MG63 (cell line): ENCODE measurements around the gene CEACAM5. TPM values are rescaled to one million over a fixed set of nuclear protein-coding genes. Genes with fewer than 3 reads are reported as not detected.
"Not testable (repeated sequence)": the region's sequence is repeated elsewhere in the genome, so short reads cannot be mapped to it uniquely, and the experiment has no call there.

Source experiments
- DNase-seq: peaks from one replicate; pipeline ENCODE4 v3.0.0-alpha.2; 2020
- H3K27me3 ChIP-seq: fragments of 250-450 bp; sonication (Bioruptor Pico); 2 replicates; pipeline ENCODE4 v1.5.1; 2020; ENCODE audit warnings: mild to moderate bottlenecking, moderate library complexity
- H3K36me3 ChIP-seq: fragments of 250-450 bp; sonication (Bioruptor Pico); 2 replicates; pipeline ENCODE4 v1.5.1; 2020; ENCODE audit warnings: mild to moderate bottlenecking, moderate library complexity
- H3K4me3 ChIP-seq: fragments of 250-450 bp; sonication (Bioruptor Pico); 2 replicates; pipeline ENCODE4 v1.5.1; 2020; ENCODE audit warnings: mild to moderate bottlenecking, moderate library complexity
- H3K9me3 ChIP-seq: fragments of 250-450 bp; sonication (Bioruptor Pico); 2 replicates; pipeline ENCODE4 v1.5.1; 2020; ENCODE audit warnings: mild to moderate bottlenecking, moderate library complexity
- total RNA-seq: library from RNA; depleted of rRNA; stranded (reverse); fragments of >200 nt; shearing (Covaris generic); gene quantifications from 2 replicates; pipeline ENCODE4 v1.2.3, GENCODE V29; 2014; ENCODE audit warnings: low replicate concordance

CEACAM5 gene
- total RNA-seq, 1 experiment from 2014 or later, result not detected

DNA sequence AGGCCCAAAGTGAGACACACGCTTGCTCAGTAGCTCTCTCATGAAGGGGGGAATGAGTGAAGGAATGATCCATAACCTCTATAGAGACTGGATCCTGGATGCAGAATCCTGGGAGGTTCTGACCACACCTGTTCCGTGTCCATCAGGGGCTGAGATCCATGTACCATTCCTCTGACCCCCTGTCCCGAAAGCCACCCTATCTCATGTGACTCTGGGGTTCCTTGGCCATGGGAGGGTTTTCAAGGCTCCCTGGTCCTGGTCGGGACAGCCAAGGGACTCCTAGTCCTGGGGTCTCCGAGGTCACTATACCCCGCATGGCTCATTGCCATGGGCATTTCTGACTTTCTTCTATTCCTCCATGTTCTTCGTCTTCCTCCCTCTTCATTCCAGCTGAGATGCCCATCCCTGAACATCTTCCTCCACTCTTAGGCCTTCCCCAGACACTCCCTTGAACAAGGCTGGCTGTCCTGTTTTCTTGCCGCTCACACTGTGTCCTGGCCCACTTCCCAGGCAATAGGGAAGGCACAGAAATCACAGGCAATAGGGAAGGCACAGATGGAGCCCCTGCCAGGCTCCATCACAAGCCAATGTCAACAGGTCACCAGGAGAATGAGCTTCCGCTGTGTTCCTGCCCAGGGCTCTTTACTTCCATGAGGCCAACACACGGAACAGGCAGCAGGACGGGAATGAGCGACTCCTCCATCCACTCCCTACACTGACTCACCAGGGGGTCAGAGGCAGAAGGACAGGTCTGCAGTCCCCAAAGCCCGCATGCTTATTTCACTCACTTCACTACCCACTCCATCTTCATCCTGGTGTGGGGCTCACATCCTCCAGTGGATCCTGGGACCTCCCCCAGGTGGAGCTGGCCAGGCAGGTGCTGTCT, 3.2 kb downstream of the CEACAM5 start:
- Histone ChIP-seq H3K9me3 (no peaks in the 10 kb centered on the region), H3K36me3 (no peaks in the 10 kb centered on the region), H3K27me3 (peaks cover 40% of the 10 kb centered on the region), H3K4me3 (no peak overlapping the region)
- no peak for DNase-seq

DNA sequence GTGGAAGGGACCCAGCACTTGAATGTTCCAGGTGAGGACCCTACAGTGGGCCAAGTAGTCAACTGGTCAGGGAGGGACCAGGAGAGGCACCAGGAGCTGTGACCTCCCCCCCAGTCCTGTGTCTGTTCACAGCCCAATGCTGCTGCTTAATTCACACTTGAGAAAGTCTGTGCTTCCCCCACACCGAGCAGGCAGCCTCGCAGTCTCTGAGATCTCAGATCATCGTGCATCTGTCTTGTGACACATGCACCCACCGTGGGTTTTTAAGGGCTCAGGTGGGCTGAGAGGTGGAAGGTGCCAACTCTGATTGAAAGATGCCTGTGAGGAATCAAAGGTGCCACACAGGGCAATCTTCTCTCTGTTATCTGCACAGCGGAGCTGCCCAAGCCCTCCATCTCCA, 6.2 kb downstream of the CEACAM5 start:
- no peaks in the 10 kb centered on the region for H3K36me3 ChIP-seq
- no peak for DNase-seq

DNA sequence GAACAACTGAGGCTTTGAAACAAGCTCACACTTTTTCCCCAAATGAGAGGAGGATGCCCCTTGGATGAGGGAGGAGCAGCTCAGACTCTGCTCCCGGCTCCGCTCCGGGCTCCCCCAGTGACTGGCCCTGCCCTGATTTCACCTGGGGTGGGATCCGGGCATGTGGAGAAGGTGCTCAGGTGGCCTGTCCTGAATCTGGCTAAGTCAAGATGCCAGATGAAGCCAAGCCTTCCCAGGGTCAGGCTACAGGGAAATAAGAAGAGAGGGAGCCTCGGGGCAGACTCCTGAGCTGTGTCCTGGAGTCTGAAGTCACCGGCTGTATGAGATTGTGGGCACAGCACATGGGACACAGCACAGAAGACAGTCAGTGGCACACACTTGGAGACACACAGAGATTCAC, 10.3 kb downstream of the CEACAM5 start:
- Histone ChIP-seq H3K36me3 (no peaks in the 10 kb centered on the region), H3K9me3 (no peaks in the 10 kb centered on the region), H3K27me3 (peaks cover 44% of the 10 kb centered on the region), H3K4me3 (no peak overlapping the region)
- DNase-seq, result no peak

More for the DNA sequence above, 6.2 kb downstream of the CEACAM5 start:
- Histone ChIP-seq H3K4me3 (no peak overlapping the region), H3K27me3 (peaks cover 46% of the 10 kb centered on the region), H3K9me3 (no peaks in the 10 kb centered on the region)

DNA sequence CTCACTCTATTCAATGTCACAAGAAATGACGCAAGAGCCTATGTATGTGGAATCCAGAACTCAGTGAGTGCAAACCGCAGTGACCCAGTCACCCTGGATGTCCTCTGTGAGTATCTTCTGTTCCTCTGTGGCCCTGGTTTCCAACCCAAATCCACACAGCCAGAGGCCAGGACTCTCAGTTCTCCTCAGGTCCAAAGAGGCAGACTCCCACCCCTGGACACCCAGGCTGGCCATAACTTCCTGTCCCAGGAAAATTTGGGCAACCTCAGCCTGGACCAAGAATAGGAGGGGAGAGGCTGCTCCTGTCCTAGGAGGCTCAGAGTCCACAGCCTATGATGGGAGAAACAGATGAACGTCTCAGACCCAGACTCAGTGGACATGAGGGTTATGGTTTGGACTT, 11.7 kb downstream of the CEACAM5 start:
- H3K27me3 ChIP-seq, result peaks cover 42% of the 10 kb centered on the region
- H3K9me3 ChIP-seq, result no peaks in the 10 kb centered on the region
- H3K4me3 ChIP-seq, result no peak overlapping the region
- DNase-seq, result no peak
- H3K36me3 ChIP-seq, result no peaks in the 10 kb centered on the region

- no peak for DNase-seq
- Histone ChIP-seq H3K4me3 (no peak overlapping the region), H3K27me3 (peaks cover 63% of the 10 kb centered on the region), H3K9me3 (no peaks in the 10 kb centered on the region), H3K36me3 (no peaks in the 10 kb centered on the region)
These were observed 18.1 kb downstream of the CEACAM5 start for GRCh38 chr19:41726493-41726892.

- peaks cover 74% of the 10 kb centered on the region for H3K27me3 ChIP-seq
- H3K4me3 ChIP-seq, result no peak overlapping the region
- no peak for DNase-seq
- H3K9me3 ChIP-seq, result no peaks in the 10 kb centered on the region
- no peaks in the 10 kb centered on the region for H3K36me3 ChIP-seq
These were observed 25.7 kb downstream of the CEACAM5 start for GRCh38 chr19:41734156-41734555.

- Histone ChIP-seq H3K9me3 (no peaks in the 10 kb centered on the region), H3K4me3 (no peak overlapping the region), H3K27me3 (peaks cover 74% of the 10 kb centered on the region), H3K36me3 (no peaks in the 10 kb centered on the region)
- no peak for DNase-seq
These were observed 26.2 kb downstream of the CEACAM5 start for GRCh38 chr19:41734585-41734984.

DNA sequence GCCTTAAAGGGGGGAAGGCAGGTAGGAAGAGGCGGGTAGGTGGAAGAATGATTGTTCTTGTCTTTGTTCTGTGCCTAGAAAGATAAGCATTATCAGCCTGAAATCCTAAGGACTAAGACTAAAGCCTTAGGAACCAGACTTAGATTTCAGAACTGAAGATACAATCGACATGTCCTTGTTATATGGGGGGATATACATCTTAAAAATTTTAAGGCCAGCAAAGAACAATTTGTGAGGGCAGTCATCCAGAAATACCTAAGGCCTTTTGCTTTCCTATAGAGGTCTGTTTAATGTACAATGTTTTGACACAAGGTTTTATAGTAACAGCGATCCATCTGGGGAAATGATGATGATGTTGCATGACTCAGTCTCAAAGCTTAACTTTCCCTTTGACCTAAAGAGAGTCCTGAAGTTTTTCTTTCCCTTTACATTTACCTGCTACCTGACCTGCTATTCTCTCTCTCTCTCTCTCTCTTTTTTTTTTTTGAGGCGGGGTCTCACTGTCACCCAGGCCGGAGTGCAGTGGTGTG, 26.7 kb downstream of the CEACAM5 start:
- Histone ChIP-seq H3K36me3 (no peaks in the 10 kb centered on the region), H3K9me3 (no peaks in the 10 kb centered on the region), H3K27me3 (peaks cover 69% of the 10 kb centered on the region), H3K4me3 (no peak overlapping the region)
- DNase-seq, result no peak

- Histone ChIP-seq H3K4me3 (no peak overlapping the region), H3K9me3 (no peaks in the 10 kb centered on the region), H3K36me3 (no peaks in the 10 kb centered on the region), H3K27me3 (peaks cover 57% of the 10 kb centered on the region)
- no peak for DNase-seq
These were observed 30.9 kb downstream of the CEACAM5 start for GRCh38 chr19:41739361-41739760.

- Histone ChIP-seq H3K9me3 (no peaks in the 10 kb centered on the region), H3K27me3 (peaks cover 53% of the 10 kb centered on the region), H3K36me3 (no peaks in the 10 kb centered on the region), H3K4me3 (no peak overlapping the region)
- DNase-seq, result no peak
These were observed 32.2 kb downstream of the CEACAM5 start for GRCh38 chr19:41740415-41741243.

DNA sequence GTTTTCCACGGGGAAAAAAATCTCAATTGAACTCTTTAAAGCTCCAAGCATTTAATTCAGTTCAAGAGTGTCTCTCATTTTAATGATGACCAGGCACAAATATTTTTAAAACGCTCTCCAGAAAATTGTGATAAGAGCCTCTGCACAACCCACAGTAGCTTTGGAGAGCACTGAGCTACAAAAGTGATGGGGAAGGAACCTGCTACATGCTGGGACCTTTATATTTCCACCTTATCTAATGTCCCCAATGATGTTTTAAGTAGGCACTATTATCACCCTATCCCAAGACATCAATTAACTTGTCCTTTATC, 32.8 kb downstream of the CEACAM5 start:
- Histone ChIP-seq H3K4me3 (no peak overlapping the region), H3K36me3 (no peaks in the 10 kb centered on the region), H3K27me3 (peaks cover 53% of the 10 kb centered on the region), H3K9me3 (no peaks in the 10 kb centered on the region)
- no peak for DNase-seq

DNA sequence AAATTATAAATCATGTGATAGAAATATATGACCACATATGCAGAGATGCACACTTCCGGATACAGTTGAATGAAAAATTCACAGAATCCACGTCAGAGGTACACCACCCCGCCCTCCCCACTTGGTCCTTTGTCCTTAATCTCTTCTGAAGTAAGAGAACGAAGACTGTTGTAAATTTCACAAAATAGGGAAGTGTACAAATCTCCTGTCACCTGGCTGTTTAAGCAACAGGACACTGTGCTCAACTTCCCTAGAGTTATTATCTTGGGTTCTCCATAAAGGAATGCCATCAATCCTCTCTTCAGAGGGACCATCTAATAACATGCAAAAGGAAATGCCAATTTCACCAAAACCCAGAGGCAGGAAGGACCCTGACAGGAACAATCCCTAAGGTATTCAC, 36.4 kb downstream of the CEACAM5 start:
- H3K4me3 ChIP-seq, result no peak overlapping the region
- no peak for DNase-seq
- no peaks in the 10 kb centered on the region for H3K36me3 ChIP-seq
- peaks cover 54% of the 10 kb centered on the region for H3K27me3 ChIP-seq
- no peaks in the 10 kb centered on the region for H3K9me3 ChIP-seq

DNA sequence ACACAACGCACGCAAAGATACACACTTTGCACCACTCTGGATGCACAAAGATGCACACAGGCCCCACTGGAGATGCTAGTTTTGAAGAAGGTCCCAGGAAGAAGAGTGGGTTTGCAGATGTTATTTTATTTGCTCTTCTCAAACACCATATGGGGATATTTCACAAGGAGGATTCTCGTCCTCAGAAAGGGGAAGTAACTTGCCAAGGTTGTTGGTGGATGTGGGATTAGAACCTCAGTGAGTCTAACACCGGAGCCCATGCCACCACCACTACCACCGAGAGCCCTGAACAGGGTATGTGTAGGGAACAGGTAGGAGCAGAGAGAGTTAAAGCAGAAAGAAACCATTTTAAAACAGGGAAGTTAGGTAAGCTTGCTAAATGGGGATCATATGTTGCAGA, 37.3 kb downstream of the CEACAM5 start:
- no peak overlapping the region for H3K4me3 ChIP-seq
- no peaks in the 10 kb centered on the region for H3K36me3 ChIP-seq
- no peak for DNase-seq
- H3K9me3 ChIP-seq, result no peaks in the 10 kb centered on the region
- H3K27me3 ChIP-seq, result peaks cover 51% of the 10 kb centered on the region

- DNase-seq, result peak; percentile 30
- H3K36me3 ChIP-seq, result no peaks in the 10 kb centered on the region
- no peaks in the 10 kb centered on the region for H3K9me3 ChIP-seq
- no peak overlapping the region for H3K4me3 ChIP-seq
- H3K27me3 ChIP-seq, result peaks cover 50% of the 10 kb centered on the region
These were observed 38.3 kb downstream of the CEACAM5 start for GRCh38 chr19:41746593-41747227.

- peaks cover 50% of the 10 kb centered on the region for H3K27me3 ChIP-seq
- no peaks in the 10 kb centered on the region for H3K9me3 ChIP-seq
- DNase-seq, result no peak
- no peak overlapping the region for H3K4me3 ChIP-seq
- H3K36me3 ChIP-seq, result no peaks in the 10 kb centered on the region
These were observed 39.6 kb downstream of the CEACAM5 start for GRCh38 chr19:41748012-41748411.

GRCh38 chr19:41750248-41751134, 42.1 kb downstream of the CEACAM5 start:
- H3K27me3 ChIP-seq, result peaks cover 50% of the 10 kb centered on the region
- not testable (repeated sequence) for H3K36me3 ChIP-seq, H3K9me3 ChIP-seq, DNase-seq, H3K4me3 ChIP-seq
